Activated CD8-positive, alpha-beta memory T cell treated with anti-CD3 and anti-CD28 coated beads, Interleukin-2, amount 50 U/mL, for 1 hour (primary cell): ENCODE data around the gene NDUFAF7.
"Not testable (repeated sequence)": the region's sequence is repeated elsewhere in the genome, so short reads cannot be mapped to it uniquely, and the experiment has no call there.

ENCODE experiments used
- DNase-seq: peaks from one replicate; pipeline ENCODE4 v3.0.0-alpha.2; 2020; ENCODE audit errors: extremely low read depth

The NDUFAF7 gene

GRCh38 chr2:37231241-37232130 is at the start of gene NDUFAF7, which contains the start of gene CEBPZ:
Gene NDUFAF7, plus strand, starts transcription at chr2:37231658. Its CDS starts 48 bp downstream, at chr2:37231706.
Gene CEBPZ, minus strand, starts transcription at chr2:37231596. Its CDS starts 29 bp downstream, at chr2:37231567.
- DNase-seq: peak; percentile 74

DNA sequence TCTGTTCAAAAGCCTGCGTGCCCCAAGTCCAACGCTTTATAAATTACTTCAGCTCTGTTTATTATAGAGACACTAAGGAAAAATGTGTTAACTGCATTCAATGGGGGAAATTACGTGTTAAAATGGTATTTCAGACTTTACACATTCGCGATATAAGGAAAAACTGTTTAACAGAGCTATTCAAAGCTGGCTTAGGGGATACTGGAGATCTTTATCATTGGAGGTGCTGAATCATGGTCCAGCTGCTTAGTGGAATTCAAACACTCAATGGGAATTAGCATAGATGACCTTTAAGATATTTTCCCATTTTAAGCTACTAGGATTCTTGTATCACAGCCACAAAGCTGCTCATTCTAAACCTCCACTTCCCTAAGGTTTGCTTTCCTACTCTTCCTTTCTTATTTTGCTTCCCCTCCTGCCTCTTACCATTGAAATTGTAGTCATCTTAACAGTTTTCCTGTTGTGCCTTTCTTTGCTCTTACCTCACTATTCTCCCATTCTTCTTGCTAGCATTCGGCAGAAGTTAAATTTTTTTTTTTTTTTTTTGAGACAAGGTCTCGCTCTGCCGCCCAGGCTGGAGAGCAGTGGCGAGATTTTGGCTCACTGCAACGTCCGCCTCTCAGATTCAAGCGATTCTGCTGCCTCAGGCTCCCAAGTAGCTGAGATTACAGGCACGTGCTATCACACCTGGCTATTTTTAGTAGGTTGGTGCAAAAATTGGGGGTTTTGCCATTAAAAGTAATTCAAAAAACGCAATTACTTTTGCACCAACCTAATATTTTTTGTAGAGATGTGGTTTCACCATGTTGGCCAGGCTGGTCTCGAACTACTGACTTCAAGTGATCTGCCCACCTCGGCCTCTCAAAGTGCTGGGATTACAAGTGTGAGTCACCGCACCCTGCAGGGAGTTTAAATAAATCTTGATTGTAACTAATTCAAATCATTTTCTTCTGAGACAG is 49.5 kb upstream of the NDUFAF7 start:
- no peak for DNase-seq

DNA sequence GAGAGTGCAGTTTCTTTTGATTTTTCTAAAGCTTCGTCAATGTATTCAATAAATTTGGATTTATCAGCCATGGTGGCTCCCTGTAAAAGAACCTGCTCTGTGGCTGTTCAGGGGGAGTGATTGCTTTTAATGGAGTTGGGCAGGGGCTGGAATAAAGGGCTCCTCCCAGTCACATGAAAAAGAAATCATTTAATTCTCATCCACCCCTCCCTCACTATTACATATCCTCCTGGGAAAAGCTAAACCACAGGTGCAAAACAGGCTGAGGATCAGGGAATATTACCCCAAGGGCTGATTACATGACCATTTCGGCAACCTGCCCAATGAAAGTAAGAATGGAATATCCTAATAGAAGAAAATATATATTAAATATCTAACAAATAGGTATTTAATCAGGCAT is 42.9 kb upstream of the NDUFAF7 start, which contains the start of gene SULT6B1:
TSS of gene SULT6B1 (minus strand) at position 101 of the 400 bp plus-strand sequence. CDS start at position 71, 30 bp downstream.
- no peak for DNase-seq

GRCh38 chr2:37189452-37190153 is 41.9 kb upstream of the NDUFAF7 start:
- no peak for DNase-seq

GRCh38 chr2:37190290-37190689 is 41.2 kb upstream of the NDUFAF7 start:
- DNase-seq: no peak

GRCh38 chr2:37191253-37191652 is 40.2 kb upstream of the NDUFAF7 start:
- no peak for DNase-seq

GRCh38 chr2:37191747-37192146 is 39.7 kb upstream of the NDUFAF7 start:
- no peak for DNase-seq

GRCh38 chr2:37192551-37192950 is 38.9 kb upstream of the NDUFAF7 start:
- DNase-seq: no peak

DNA sequence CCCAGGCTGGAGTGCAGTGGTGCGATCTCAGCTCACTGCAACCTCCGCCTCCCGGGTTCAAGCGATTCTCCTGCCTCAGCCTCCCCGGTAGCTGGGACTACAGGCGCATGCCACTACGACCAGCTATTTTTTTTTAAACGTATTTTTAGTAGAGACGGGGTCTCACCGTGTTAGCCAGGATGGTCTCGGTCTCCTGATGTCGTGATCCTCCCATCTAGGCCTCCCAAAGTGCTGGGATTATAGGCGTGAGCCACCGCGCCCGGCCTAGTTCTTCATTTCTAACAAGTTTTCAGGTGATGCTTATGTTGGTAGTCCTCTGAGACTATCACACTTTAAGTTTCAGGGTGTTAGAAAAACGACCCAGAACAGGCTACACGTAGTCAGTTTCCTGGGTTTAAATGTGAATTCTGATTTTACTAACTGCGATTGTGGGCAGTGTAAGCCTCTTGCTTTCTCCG is 35.6 kb upstream of the NDUFAF7 start:
- not testable (repeated sequence) for DNase-seq

DNA sequence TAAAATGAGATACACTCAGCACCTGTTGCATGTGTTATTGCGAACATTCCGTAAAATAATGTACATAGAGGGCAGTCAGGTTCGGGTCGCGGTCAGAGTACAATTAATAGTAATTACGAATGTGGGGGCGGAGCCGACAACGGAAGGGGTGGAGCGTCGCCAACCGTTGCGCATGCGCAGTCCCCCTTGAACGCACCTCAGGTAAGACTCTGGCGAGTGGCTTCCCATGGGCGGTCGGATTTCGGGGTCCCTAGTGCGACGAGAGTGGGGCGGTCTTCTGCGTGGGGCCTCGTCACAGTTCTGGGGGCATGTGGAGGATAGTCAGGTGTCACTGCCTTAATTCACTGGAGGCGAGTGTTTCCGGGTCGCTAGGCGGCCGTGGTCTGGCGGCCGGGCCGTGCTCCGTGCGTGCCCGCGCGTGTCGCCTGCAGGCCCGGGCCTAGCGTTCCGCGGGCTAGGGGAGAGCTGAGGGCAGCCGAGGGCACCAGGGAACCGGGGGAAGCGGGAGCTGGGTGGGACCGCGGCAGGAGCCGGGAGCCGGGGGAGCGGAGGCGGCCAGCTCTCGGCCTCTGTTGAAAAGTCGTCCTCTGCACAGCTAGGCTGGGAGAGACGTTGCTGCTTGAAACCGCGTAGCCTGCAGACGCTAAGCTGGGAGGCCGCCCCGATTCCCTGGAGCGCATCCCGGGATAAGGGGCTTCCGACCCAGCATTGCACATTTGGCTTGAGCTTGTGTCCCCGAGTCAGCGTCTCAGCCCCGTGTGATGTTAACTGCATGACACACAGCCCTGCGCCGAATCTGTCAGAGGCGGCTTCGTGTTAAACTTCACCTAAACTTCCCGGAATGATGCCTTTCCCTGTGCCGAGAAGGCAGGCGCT is 34.9 kb upstream of the NDUFAF7 start, which contains the start of gene CEBPZOS:
TSS of gene CEBPZOS (plus strand) at position 177 of the 876 bp plus-strand sequence. CDS start 3,209 bp downstream, outside the sequence.
- peak; percentile 81 for DNase-seq

DNA sequence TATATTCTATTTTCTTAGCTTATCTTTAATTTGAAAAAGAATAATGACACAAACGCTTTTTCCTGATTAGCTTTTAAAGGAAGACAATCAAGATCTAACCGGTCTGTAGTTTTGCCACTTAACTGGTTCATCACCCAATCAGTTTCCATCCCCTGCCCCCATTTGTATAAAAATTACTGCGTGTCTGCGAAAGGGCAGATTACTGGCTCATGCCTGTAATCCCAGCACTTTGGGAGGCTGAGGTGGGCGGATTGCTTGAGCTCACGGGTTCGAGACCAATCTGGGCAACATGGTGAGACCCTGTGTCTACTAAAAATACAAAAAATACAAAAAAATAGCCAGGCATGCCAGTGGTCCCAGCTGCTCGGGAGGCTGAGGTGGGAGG is 32.8 kb upstream of the NDUFAF7 start:
- no peak for DNase-seq

DNA sequence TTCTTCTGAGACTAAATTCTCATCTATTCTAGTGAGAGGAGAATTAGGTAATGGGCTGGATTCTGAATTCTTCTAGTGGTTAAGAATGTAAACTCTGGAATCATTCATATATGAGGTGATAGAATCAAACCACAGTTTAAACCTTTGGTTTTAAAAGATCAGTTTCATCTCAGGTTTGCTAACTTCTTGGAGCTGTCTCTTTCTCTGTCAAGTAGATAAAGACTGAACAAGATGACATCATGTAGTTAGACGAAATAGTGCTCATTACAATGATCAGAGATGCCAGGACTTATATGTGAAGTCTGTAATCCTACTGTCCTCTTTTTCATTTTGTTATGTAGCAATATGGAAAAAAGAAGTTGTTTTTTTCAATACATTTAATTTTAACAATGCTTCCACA is 30.2 kb upstream of the NDUFAF7 start:
- no peak for DNase-seq

DNA sequence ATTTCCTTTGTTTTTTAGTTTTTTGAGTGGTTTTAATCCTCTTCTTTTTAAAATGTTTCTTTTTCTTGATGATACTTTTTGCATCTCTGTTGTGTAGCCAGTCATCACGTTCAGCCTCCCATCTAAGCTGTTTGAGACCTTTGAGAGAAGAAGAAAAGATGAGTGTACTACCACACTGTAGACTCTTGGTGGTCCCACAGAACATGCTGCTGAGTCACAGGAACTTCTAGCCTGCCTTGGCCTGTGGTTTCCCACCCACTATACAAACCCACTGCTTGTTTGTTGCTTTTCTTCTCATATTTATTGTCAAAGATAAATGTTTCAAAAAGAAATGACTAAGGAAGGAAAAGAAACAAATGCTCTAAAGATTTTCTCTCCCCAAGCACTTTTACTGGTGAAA is 29.7 kb upstream of the NDUFAF7 start:
- DNase-seq: peak; percentile 7

DNA sequence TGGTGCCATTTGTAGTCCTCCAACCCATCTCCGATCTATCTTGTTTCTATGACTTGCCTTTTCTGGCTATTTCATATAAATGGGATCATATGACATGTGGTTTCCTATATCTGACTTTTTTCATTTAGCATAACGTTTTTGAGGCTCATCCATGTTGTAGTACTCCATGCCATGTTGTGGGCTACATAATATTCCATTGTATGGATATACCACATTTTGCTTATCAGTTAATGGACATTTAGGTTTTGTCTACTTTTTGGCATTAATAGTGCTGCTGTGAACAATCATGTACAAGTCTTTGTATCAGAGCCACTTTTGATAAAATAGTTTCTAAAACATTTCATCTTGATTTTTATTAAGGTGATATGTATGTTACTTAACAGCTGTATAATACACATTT is 27.8 kb upstream of the NDUFAF7 start:
- no peak for DNase-seq

DNA sequence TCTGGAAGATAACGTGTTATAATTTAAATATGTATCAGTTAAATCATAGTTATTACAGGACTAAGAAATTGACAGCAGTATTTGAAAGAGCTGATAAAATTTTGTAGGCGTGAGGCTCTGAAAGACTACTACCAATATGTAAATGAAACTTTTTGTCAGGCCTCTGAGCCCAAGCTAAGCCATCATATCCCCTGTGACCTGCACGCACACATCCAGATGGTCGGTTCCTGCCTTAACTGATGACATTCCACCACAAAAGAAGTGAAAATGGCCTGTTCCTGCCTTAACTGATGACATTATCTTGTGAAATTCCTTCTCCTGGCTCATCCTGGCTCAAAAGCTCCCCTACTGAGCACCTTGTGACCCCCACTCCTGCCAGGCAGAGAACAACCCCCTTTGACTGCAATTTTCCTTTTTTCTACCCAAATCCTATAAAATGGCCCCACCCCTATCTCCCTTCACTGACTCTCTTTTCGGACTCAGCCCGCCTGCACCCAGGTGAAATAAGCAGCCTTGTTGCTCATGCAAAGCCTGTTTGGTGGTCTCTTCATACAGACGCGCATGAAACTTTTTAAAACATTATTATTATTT is 26.3 kb upstream of the NDUFAF7 start:
- not testable (repeated sequence) for DNase-seq

GRCh38 chr2:37205689-37206341 is 25.6 kb upstream of the NDUFAF7 start:
- no peak for DNase-seq

GRCh38 chr2:37206760-37207159 is 24.7 kb upstream of the NDUFAF7 start:
- DNase-seq: not testable (repeated sequence)

- no peak for DNase-seq
These were observed 20.2 kb upstream of the NDUFAF7 start for GRCh38 chr2:37211212-37211611.

GRCh38 chr2:37211939-37212338 is 19.5 kb upstream of the NDUFAF7 start:
- no peak for DNase-seq
